PFSK-1 (cell line): ENCODE measurements around the gene ELMO1.

Experiments
- POLR2AphosphoS5 ChIP-seq: IDR thresholded peaks from 2 replicates; pipeline ENCODE4 v1.6.1; 2012; ENCODE audit warnings: low read depth, mild to moderate bottlenecking, control low read depth, low read length, moderate library complexity
- SIN3A ChIP-seq: IDR thresholded peaks from 2 replicates; pipeline ENCODE4 v1.6.1; 2012; ENCODE audit warnings: mild to moderate bottlenecking, low read length, moderate library complexity, borderline replicate concordance; ENCODE audit not compliant: insufficient read depth

DNA sequence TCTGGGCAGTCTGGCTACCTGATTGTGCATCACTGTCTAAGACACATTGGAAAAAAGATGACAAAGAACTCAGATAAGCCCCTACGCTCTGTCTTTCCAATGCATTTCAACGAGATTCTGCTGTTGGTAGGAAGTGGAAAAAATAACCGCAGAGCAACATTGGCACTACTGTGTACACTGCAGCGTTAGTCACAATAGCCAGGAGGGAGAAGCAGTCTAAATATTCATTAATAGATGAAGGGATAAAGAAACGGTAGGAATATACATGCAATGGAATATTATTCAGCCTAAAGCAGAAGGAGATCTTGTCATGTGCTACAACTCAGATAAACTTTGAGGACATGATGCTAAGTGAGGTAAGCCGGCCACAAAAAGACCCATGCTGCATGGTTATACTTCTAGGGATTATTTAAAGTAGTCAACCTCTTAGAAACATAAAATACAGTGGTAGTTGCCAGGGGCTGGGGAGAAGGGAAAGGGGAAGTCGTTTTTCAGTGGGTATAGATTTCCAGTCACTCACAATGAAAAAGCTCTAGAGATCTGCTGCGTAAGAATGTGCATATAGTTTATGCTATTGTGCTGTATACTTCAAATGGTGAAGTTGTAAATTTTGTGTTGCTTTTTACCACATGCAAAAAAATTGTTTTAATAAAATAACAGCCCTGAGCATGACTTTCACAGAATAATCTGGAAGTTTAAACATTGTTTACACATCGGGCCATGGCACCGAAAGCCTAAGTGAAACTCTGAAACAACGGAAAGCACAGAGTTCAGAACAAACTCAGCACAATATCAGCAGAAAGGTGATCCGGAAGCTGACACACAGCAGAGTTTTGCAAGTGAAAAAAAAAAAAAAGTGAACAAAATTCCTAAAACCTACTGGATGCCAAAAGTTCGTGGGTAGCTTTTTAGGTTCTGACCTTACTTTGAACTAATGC is 40.1 kb downstream of the ELMO1 start:
- TF ChIP-seq POLR2AphosphoS5 (no peak), SIN3A (no peak)
